IMR-90 (cell line): ENCODE data around the gene NFASC.

Experiments used
- BHLHE40 ChIP-seq: fragments of 150-350 bp; IDR thresholded peaks from 2 replicates; pipeline ENCODE4 v1.6.1; 2016; ENCODE audit warnings: mild to moderate bottlenecking, low read depth, low read length
- MAFK ChIP-seq: IDR thresholded peaks from 2 replicates; pipeline ENCODE4 v1.6.1; 2012; ENCODE audit warnings: low read depth, low read length, improper control_type of control experiment
- POLR2A ChIP-seq: IDR thresholded peaks from 2 replicates; pipeline ENCODE4 v1.6.1; 2012; ENCODE audit warnings: mild to moderate bottlenecking, low read depth, low read length
- RAD21 ChIP-seq: IDR thresholded peaks from 2 replicates; pipeline ENCODE4 v1.6.1; 2012; ENCODE audit warnings: low read length, improper control_type of control experiment
- RCOR1 ChIP-seq: IDR thresholded peaks from 2 replicates; pipeline ENCODE4 v1.6.1; 2012; ENCODE audit warnings: mild to moderate bottlenecking, low read length, improper control_type of control experiment; ENCODE audit not compliant: insufficient replicate concordance
- RFX5 ChIP-seq: IDR thresholded peaks from 2 replicates; pipeline ENCODE4 v1.8.0; 2012; ENCODE audit warnings: low read depth, mild to moderate bottlenecking, low read length, moderate library complexity
- SMC3 ChIP-seq: fragments of 150-350 bp; IDR thresholded peaks from 2 replicates; pipeline ENCODE4 v1.6.1; 2016; ENCODE audit warnings: low read depth, mild to moderate bottlenecking, antibody characterized with exemption, low read length, moderate library complexity
- TF ChIP-seq, protein P1 (sequence below): conservative IDR thresholded peaks from 2 replicates; pipeline ENCODE4 v1.5.1; 2012; ENCODE audit warnings: mild to moderate bottlenecking, low read depth, low read length, improper control_type of control experiment
- TF ChIP-seq, protein P2 (sequence below): fragments of 150-350 bp; IDR thresholded peaks from 2 replicates; pipeline ENCODE4 v1.6.1; 2017; ENCODE audit warnings: mild to moderate bottlenecking, antibody characterized with exemption, low read length, low read depth

DNA sequence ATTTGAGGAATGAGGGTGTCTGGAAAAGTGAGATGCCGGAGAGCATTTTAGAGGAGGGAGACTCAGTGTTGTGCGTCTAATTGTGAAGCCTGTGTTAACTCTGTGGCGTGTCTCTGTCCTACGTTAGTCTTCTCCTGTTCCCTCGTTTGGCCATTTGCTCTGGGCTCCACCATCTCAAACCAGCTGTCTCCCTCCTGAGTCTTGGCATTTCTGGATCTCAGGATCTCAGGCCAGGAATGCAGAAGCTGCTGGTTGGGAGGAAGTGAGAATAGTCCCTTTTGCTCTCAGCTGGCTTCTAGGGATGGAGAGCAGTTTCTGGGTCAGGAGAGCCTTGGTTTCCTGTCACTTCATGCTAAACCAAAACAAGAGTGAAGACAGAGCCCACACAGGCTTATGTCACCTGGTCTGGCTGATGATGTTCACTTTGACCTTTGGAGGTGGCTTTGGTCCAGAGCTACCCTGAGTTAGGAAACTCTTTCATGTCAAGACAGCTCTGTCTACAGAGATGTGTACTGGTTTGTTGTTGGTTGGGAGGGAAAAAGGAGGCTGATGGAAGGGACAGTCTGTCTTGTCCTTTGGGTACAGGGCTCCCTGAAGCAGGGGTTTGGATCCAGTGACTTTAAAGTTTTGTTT lies 859 bp downstream of the NFASC start:
- no peak for TF ChIP-seq RAD21
- TF ChIP-seq, protein P1, sequence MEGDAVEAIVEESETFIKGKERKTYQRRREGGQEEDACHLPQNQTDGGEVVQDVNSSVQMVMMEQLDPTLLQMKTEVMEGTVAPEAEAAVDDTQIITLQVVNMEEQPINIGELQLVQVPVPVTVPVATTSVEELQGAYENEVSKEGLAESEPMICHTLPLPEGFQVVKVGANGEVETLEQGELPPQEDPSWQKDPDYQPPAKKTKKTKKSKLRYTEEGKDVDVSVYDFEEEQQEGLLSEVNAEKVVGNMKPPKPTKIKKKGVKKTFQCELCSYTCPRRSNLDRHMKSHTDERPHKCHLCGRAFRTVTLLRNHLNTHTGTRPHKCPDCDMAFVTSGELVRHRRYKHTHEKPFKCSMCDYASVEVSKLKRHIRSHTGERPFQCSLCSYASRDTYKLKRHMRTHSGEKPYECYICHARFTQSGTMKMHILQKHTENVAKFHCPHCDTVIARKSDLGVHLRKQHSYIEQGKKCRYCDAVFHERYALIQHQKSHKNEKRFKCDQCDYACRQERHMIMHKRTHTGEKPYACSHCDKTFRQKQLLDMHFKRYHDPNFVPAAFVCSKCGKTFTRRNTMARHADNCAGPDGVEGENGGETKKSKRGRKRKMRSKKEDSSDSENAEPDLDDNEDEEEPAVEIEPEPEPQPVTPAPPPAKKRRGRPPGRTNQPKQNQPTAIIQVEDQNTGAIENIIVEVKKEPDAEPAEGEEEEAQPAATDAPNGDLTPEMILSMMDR: no peak
- TF ChIP-seq POLR2A: no peak
- TF ChIP-seq RCOR1: no peak
- no peak for TF ChIP-seq MAFK
- no peak for TF ChIP-seq BHLHE40
- TF ChIP-seq SMC3: no peak
- TF ChIP-seq, protein P2, sequence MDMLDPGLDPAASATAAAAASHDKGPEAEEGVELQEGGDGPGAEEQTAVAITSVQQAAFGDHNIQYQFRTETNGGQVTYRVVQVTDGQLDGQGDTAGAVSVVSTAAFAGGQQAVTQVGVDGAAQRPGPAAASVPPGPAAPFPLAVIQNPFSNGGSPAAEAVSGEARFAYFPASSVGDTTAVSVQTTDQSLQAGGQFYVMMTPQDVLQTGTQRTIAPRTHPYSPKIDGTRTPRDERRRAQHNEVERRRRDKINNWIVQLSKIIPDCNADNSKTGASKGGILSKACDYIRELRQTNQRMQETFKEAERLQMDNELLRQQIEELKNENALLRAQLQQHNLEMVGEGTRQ: no peak
- no peak for TF ChIP-seq RFX5
